ENCODE measurements around the gene NPIPA1.
"Not testable (repeated sequence)": the region's sequence is repeated elsewhere in the genome, so short reads cannot be mapped to it uniquely, and the experiment has no call there.

Gene NPIPA1

DNA sequence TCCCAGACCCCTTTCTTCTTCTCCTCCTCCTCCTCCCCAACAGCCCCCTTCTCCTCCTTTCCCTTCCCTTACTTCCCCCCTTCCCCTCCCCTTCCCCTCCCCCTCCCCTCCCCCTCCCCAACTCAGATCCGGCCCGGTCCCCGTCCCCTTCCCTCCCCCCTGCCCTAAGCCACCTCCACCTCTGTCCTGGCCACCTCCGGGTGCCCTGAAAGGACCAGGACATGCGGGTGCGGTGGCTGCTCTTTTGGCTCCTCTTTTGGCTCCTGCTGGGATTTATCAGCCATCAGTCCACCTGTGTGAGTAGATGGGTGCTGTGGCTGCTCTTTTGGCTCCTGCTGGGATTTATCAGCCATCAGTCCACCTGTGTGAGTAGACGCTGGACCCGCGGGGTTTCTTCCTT is 751 bp downstream of the NPIPA1 start:
- H3K9ac ChIP-seq (ENCODE audit: low read length); H3K27ac ChIP-seq (ENCODE audit: low read length); H3K9me3 ChIP-seq (ENCODE audit: control insufficient read depth, low read depth, low read length); H3K27me3 ChIP-seq (ENCODE audit: control insufficient read depth, insufficient read depth, low read length); H3K4me3 ChIP-seq (ENCODE audit: low read length); H3K4me1 ChIP-seq (ENCODE audit: control insufficient read depth, low read depth, low read length); H3K36me3 ChIP-seq (ENCODE audit: control insufficient read depth, low read depth, low read length): not testable (repeated sequence)

DNA sequence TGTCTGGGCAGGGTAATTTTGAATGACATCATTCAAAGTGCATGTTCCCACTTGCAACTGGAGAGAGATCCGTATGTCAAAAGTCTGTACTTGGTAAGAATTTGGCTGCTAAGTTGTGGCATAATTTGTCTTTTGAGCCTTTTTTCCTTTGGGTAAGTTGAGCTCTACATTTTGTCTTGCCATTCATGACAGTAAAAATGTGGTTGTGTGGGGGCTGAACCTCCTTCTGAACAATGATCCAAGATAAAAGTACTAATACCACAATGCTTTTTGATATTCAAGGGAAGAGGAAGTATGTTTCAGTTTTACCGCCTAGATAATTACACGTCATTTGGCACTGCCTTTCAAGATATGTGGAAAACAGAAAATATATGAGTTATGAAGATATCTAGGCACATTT is 5.4 kb downstream of the NPIPA1 start:
- not testable (repeated sequence) for H3K36me3 ChIP-seq (ENCODE audit: control insufficient read depth, low read depth, low read length); H3K27ac ChIP-seq (ENCODE audit: low read length); H3K9ac ChIP-seq (ENCODE audit: low read length); H3K27me3 ChIP-seq (ENCODE audit: control insufficient read depth, insufficient read depth, low read length); H3K4me1 ChIP-seq (ENCODE audit: control insufficient read depth, low read depth, low read length); H3K9me3 ChIP-seq (ENCODE audit: control insufficient read depth, low read depth, low read length); H3K4me3 ChIP-seq (ENCODE audit: low read length)

DNA sequence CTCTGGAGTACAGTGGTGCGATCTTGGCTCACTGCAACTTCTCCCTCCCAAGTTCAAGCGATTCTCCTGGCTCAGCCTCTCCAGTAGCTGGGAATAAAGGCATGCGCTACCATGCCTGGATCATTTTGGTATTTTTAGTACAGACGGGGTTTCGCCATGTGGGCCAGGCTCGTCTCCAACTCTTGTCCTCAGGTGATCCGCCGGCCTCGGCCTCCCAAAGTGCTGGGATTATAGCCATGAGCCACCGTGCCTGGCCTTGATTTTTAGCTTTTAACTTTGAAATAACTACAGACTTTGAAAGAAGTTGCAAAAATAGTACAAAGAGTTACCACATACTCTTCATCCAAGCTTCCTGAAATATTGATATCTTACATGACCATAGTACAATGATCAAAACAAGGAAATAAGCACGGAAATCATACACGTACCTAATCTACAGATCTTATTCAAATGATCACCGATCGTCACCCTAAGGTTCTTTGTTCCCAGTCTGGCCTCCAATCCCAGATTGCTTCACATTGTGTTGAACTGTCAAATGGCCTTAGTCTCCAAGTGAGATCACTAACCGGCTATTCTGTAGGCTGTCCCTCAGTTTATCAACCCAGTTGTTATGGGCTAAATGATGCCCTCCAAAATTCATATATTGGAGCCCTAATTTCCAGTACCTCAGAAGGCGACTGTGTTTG is 18.4 kb downstream of the NPIPA1 start:
- H3K36me3 ChIP-seq (ENCODE audit: control insufficient read depth, low read depth, low read length), result no peaks in the 10 kb centered on the region
- no peak overlapping the region for H3K4me3 ChIP-seq (ENCODE audit: low read length)
- H3K27me3 ChIP-seq (ENCODE audit: control insufficient read depth, insufficient read depth, low read length), result no peaks in the 10 kb centered on the region
- no peak overlapping the region for H3K9ac ChIP-seq (ENCODE audit: low read length)
- H3K27ac ChIP-seq (ENCODE audit: low read length), result no peak overlapping the region
- no peaks in the 10 kb centered on the region for H3K4me1 ChIP-seq (ENCODE audit: control insufficient read depth, low read depth, low read length)
- no peaks in the 10 kb centered on the region for H3K9me3 ChIP-seq (ENCODE audit: control insufficient read depth, low read depth, low read length)

- H3K9ac ChIP-seq (ENCODE audit: low read length), result no peak overlapping the region
- H3K4me3 ChIP-seq (ENCODE audit: low read length), result no peak overlapping the region
- H3K27me3 ChIP-seq (ENCODE audit: control insufficient read depth, insufficient read depth, low read length), result no peaks in the 10 kb centered on the region
- no peaks in the 10 kb centered on the region for H3K36me3 ChIP-seq (ENCODE audit: control insufficient read depth, low read depth, low read length)
- H3K9me3 ChIP-seq (ENCODE audit: control insufficient read depth, low read depth, low read length), result no peaks in the 10 kb centered on the region
- H3K4me1 ChIP-seq (ENCODE audit: control insufficient read depth, low read depth, low read length), result no peaks in the 10 kb centered on the region
- no peak overlapping the region for H3K27ac ChIP-seq (ENCODE audit: low read length)
Observed at GRCh38 chr16:14957576-14958322, 20.5 kb downstream of the NPIPA1 start.

- H3K27me3 ChIP-seq (ENCODE audit: control insufficient read depth, insufficient read depth, low read length), result no peaks in the 10 kb centered on the region
- no peak overlapping the region for H3K4me3 ChIP-seq (ENCODE audit: low read length)
- H3K4me1 ChIP-seq (ENCODE audit: control insufficient read depth, low read depth, low read length), result no peaks in the 10 kb centered on the region
- no peaks in the 10 kb centered on the region for H3K36me3 ChIP-seq (ENCODE audit: control insufficient read depth, low read depth, low read length)
- no peak overlapping the region for H3K27ac ChIP-seq (ENCODE audit: low read length)
- no peak overlapping the region for H3K9ac ChIP-seq (ENCODE audit: low read length)
- no peaks in the 10 kb centered on the region for H3K9me3 ChIP-seq (ENCODE audit: control insufficient read depth, low read depth, low read length)
Observed at GRCh38 chr16:14958323-14958600, 21.0 kb downstream of the NPIPA1 start.

DNA sequence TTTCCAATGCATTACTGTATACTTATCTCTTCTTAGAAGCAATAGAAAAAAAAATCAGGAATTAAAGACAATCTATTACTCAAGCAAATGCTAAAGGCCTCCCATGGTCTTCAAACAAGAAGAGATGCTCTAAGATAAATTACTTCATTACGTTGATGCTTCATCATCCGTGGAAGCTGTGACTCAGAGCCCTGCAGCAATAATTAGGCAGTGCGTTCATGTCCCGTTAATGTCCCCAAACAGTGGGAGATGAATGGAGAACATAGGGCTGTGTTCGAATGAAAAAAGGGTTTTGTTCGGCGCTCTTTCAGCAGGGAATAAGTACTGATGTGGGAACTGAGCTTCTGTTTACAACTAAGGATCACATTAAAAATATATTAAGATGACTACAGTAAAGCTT is 21.7 kb downstream of the NPIPA1 start:
- no peaks in the 10 kb centered on the region for H3K27me3 ChIP-seq (ENCODE audit: control insufficient read depth, insufficient read depth, low read length)
- no peak overlapping the region for H3K27ac ChIP-seq (ENCODE audit: low read length)
- no peaks in the 10 kb centered on the region for H3K4me1 ChIP-seq (ENCODE audit: control insufficient read depth, low read depth, low read length)
- H3K9me3 ChIP-seq (ENCODE audit: control insufficient read depth, low read depth, low read length), result no peaks in the 10 kb centered on the region
- H3K4me3 ChIP-seq (ENCODE audit: low read length), result no peak overlapping the region
- no peaks in the 10 kb centered on the region for H3K36me3 ChIP-seq (ENCODE audit: control insufficient read depth, low read depth, low read length)
- no peak overlapping the region for H3K9ac ChIP-seq (ENCODE audit: low read length)

- H3K4me1 ChIP-seq (ENCODE audit: control insufficient read depth, low read depth, low read length), result no peaks in the 10 kb centered on the region
- no peak overlapping the region for H3K4me3 ChIP-seq (ENCODE audit: low read length)
- H3K9ac ChIP-seq (ENCODE audit: low read length), result no peak overlapping the region
- no peak overlapping the region for H3K27ac ChIP-seq (ENCODE audit: low read length)
- no peaks in the 10 kb centered on the region for H3K9me3 ChIP-seq (ENCODE audit: control insufficient read depth, low read depth, low read length)
- H3K36me3 ChIP-seq (ENCODE audit: control insufficient read depth, low read depth, low read length), result no peaks in the 10 kb centered on the region
- H3K27me3 ChIP-seq (ENCODE audit: control insufficient read depth, insufficient read depth, low read length), result no peaks in the 10 kb centered on the region
Observed at GRCh38 chr16:14961405-14962186, 24.4 kb downstream of the NPIPA1 start.

GRCh38 chr16:14963281-14964173 is 26.3 kb downstream of the NPIPA1 start:
- no peaks in the 10 kb centered on the region for H3K27me3 ChIP-seq (ENCODE audit: control insufficient read depth, insufficient read depth, low read length)
- H3K9ac ChIP-seq (ENCODE audit: low read length), result no peak overlapping the region
- no peaks in the 10 kb centered on the region for H3K9me3 ChIP-seq (ENCODE audit: control insufficient read depth, low read depth, low read length)
- no peaks in the 10 kb centered on the region for H3K4me1 ChIP-seq (ENCODE audit: control insufficient read depth, low read depth, low read length)
- H3K36me3 ChIP-seq (ENCODE audit: control insufficient read depth, low read depth, low read length), result no peaks in the 10 kb centered on the region
- H3K27ac ChIP-seq (ENCODE audit: low read length), result no peak overlapping the region
- no peak overlapping the region for H3K4me3 ChIP-seq (ENCODE audit: low read length)

GRCh38 chr16:14965328-14965727 is 28.1 kb downstream of the NPIPA1 start:
- Histone ChIP-seq H3K36me3 (ENCODE audit: control insufficient read depth, low read depth, low read length) (no peaks in the 10 kb centered on the region), H3K27me3 (ENCODE audit: control insufficient read depth, insufficient read depth, low read length) (no peaks in the 10 kb centered on the region), H3K27ac (ENCODE audit: low read length) (no peak overlapping the region), H3K4me1 (ENCODE audit: control insufficient read depth, low read depth, low read length) (no peaks in the 10 kb centered on the region), H3K9ac (ENCODE audit: low read length) (no peak overlapping the region), H3K9me3 (ENCODE audit: control insufficient read depth, low read depth, low read length) (no peaks in the 10 kb centered on the region), H3K4me3 (ENCODE audit: low read length) (no peak overlapping the region)

GRCh38 chr16:14969795-14970194 is 32.6 kb downstream of the NPIPA1 start:
- H3K4me3 ChIP-seq (ENCODE audit: low read length); H3K9me3 ChIP-seq (ENCODE audit: control insufficient read depth, low read depth, low read length); H3K9ac ChIP-seq (ENCODE audit: low read length): not testable (repeated sequence)

DNA sequence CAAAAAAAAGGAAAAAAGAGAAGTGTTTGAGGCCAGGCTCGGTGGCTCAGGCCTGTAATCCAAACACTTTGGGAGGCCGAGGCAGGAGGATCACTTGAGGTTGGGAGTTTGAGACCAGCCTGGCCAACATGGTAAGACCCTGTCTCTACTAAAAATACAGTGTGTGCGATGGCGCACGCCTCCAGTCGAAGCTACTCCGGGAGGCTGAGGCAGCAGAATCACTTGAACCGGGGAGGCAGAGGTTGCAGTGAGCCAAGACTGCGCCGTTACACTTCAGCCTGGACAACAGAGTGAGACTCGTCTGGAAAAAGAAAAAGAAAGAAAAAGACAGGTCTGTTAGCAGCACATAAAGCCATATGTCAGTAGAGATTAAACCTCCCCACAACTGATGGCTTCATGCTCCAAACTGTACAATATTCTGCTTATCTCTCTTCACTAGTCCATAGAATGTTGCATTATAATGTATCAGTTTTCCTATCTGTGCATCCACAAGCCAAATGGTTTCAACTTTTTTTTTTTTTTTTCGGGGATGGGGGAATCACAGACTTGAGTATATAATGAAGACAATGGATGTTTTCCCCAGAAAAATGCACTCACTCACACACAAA is 34.5 kb downstream of the NPIPA1 start:
- H3K4me3 ChIP-seq (ENCODE audit: low read length); H3K9me3 ChIP-seq (ENCODE audit: control insufficient read depth, low read depth, low read length); H3K27ac ChIP-seq (ENCODE audit: low read length); H3K27me3 ChIP-seq (ENCODE audit: control insufficient read depth, insufficient read depth, low read length); H3K36me3 ChIP-seq (ENCODE audit: control insufficient read depth, low read depth, low read length); H3K4me1 ChIP-seq (ENCODE audit: control insufficient read depth, low read depth, low read length); H3K9ac ChIP-seq (ENCODE audit: low read length): not testable (repeated sequence)

More at GRCh38 chr16:14969795-14970194, 32.6 kb downstream of the NPIPA1 start:
- H3K36me3 ChIP-seq (ENCODE audit: control insufficient read depth, low read depth, low read length); H3K27ac ChIP-seq (ENCODE audit: low read length); H3K27me3 ChIP-seq (ENCODE audit: control insufficient read depth, insufficient read depth, low read length); H3K4me1 ChIP-seq (ENCODE audit: control insufficient read depth, low read depth, low read length): not testable (repeated sequence)

Measured in iPS-18a (cell line).